GM18951 (cell line): ENCODE results near the gene NADK2.

Experiments
- POLR2A ChIP-seq: IDR thresholded peaks from 4 replicates; pipeline ENCODE4 v1.6.1; 2011; ENCODE audit warnings: mild to moderate bottlenecking; ENCODE audit not compliant: insufficient read length, insufficient read depth; ENCODE audit errors: extremely low read depth
- in situ Hi-C: fragments of 300-500 bp; cut with MboI; formaldehyde crosslinking; loops from one replicate; pipeline ENCODE4 v1.12.0; 2022; ENCODE audit warnings: low sequenced_read_pairs, mixed read lengths, inconsistent platforms; ENCODE audit not compliant: unreplicated experiment

The NADK2 gene

DNA sequence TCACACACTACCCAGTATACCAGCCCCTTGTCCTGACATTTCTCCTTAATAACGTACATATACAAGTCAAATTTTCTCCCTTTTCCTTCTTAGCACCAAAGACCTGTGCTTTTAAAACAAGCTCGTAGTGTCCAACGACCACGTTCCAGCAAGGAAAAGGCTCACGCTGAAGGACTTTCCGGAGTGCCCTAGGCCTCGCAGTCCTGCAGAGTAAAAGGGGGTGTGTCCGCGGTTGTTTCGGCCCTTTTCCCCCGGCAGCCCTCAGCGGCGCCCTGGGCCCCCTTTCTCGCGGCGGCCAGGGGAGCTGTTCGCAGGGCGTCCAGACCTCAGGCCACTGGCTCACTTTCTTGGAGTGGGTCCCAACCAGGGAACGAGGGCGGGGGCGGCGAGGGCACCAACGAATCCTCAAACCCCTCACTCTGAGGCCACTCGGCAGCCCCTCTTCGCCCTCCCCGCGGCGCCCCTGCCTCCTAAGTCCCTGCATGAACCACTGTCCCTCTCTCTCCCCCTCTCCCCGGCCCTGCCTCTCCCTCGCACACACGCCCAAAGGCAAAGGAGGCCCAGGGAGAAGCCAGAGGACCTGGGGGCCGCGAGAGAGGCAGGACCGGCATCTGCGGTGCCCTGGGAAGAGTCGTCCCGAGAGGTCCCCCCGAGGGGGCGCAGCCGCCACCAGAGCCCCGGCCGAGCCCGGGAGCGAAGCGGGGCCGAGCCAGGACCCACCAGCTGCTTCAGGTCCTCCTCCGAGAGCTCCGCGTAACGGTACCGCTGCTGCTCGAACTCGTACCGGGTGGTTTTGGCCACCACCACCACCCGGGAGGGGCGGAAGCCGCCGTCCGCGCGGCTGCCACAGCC is 720 bp downstream of the NADK2 start:
- in situ Hi-C loops: no loop called here
- no peak for TF ChIP-seq POLR2A

DNA sequence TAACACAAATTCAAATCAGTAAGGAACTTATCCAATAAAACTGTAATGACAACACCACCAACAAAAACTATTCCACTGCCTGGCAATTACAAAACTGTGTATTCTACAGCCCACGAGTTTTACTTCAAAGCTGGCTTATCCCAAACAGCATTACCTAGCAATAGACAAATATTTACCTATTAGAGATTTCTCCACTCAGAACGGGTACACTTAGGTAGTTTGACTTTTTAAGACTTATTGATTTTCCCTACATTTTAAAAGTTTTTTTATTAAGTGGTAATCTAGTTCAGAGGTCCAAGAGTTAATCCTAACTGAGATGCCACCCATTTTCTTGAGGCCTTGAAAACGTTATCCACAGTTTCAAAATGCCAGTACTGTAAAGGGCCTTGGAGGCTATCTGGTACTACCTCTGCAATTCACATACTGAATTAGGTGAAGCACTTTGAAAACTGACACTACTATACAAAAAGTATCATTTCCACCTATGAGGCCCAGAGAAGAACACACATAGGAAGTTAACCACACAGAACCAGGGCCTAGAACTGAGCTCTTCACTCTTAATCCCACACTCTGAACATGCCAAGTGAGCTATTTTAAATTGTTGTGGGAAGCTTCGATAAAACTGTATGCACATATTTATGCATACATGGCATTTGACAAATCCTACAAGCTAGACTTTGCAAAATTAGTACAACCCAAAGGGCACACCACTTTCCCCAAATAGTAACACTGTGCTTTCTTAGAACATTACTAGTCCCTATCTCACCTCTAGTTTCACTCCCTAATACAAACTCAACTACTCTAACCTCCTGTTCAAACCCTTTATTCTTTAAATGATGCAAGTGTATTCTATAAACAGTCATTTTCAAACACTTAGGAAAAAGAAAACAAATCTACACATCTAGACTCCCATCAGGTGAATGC is 2.1 kb downstream of the NADK2 start:
- TF ChIP-seq POLR2A: no peak
- in situ Hi-C loops: no loop called here

DNA sequence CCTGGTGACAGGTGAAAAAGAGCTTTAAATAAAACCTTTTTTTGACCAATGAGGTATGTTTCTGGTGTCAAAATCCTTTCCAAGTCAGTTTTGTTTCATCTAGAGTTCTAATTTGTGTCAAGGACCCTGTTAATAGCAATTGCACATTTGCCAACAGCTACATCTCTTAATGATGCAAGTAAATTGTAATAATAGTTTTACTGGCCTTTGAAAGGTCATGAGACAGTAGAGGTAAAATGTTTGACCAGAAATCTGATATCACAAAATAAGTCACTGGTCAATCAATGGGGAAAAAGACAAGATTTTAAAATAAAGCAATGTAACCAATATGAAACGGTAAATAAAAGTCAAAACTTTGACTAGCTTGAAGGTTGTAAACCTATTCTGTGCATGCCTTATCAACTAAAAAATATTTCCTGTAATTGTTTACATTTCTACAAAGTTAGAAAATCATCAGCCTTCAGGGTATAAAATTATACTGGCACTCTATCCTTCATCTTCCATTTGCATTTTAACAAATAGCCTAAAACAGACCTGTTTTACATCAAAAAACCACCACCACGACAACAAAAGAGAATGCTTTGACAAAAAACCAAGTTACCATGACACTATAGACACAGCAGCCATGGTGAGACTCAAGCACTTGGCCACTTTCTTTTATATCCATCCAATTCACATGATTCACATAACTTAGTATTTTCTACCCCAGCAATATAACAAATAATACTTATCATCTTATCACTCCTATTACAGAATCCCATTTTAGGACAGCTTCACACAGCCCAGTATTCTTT is 3.0 kb downstream of the NADK2 start:
- TF ChIP-seq POLR2A: no peak
- in situ Hi-C loops: no loop called here

DNA sequence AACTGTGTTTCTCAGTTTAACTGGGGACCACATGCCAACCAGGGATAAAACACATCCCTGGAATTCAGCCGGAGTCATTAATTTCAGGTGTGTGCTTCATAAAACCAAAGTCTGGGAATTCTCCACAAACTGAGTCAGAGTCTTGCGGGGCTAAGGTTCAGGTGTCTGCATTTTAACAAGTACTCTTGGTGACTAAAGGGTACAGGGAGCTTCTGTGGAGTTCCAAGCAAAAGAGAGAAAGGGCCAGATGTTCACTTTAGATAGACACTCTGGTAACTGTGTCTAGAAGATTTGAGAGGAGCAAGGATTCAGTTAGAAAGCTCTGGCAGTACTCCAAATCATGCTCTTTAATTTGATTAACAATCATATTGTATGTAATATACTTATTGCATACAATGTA is 4.0 kb downstream of the NADK2 start:
- TF ChIP-seq POLR2A: no peak
- in situ Hi-C loops: no loop called here

DNA sequence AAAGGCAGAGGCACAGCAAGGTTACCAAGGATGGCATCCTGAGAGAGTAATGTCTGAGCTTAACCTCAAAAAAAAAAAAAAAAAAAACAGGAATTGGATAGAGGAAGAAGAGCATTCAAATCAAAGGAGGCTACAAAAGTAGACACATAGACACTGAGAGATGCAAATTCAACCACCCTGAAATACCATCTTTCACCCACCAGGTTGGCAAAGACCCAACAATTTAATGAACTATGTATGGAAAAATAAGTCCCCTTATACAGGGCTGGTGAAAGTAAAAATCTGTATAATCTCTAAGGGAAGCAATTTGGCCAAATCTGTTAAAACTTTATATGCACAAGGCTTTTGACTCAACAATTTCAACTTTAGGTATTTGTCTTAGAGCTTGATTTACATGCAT is 4.9 kb downstream of the NADK2 start:
- in situ Hi-C loops: no loop called here
- TF ChIP-seq POLR2A: no peak

DNA sequence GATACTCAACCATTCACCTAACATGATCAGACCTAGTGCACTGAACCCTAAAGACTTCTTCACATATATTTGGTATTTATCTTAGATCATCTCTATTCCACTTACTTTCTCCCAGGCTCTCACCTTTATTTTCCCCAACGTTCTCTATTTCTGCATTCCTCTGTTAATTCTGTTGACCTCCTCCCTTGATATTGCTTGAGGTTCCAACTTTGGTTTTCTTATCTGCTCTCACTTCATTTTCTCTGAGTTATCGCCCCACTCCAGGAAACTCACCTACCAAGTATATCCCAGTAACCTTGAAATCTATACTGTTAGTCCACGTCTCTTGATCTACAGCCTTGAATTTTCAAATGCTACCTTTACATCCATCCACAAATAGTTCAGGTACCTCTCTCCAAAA is 9.2 kb downstream of the NADK2 start:
- no peak for TF ChIP-seq POLR2A
- in situ Hi-C loops: no loop called here

DNA sequence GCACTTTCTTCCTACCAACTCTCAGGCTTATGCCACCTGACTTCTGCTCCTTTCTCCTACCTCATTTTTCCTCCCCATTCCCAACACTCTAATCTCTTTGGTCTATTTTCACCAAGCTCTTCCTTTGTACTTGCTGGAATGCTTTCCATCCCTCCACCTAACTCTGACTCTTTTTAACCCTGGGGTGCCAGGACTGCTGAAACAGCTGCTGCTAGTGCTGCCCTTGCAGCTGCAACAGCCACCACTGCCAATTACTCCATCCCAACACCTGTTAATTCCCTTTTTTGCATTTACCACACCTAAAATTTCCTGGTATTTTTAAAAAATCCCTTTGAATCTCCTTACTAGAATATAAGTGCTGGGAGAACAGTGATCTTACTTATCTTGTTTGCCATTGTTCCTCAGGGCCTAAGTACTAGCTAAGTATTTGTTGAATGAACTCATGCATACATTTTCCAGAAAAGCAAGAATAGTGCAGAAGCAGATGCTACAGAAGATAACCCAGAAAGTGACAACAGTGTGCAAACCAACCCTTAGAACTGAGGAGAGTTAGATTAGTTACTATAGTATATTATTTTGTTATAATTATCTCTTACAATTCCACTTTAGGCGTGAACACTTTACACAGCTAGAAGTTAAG is 11.5 kb downstream of the NADK2 start:
- TF ChIP-seq POLR2A: no peak
- in situ Hi-C loops: no loop called here

DNA sequence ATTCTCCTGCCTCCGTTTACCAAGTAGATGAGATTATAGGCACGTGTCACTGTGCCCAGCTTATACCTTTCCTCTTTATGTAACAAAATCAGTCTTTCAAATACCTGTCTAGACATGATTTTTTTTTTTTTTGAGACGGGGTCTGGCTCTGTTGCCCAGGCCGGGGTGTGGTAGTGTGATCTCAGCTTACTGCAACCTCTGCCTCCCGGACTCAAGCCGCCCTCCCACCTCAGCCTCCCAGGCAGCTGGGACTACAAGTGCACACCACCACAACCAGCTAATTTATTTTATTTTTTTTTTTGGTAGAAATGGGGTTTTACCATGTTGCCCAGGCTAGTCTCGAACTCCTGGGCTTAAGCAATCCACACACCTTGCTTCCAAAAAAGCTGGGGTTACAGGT is 13.2 kb downstream of the NADK2 start:
- TF ChIP-seq POLR2A: no peak
- in situ Hi-C loops: no loop called here

DNA sequence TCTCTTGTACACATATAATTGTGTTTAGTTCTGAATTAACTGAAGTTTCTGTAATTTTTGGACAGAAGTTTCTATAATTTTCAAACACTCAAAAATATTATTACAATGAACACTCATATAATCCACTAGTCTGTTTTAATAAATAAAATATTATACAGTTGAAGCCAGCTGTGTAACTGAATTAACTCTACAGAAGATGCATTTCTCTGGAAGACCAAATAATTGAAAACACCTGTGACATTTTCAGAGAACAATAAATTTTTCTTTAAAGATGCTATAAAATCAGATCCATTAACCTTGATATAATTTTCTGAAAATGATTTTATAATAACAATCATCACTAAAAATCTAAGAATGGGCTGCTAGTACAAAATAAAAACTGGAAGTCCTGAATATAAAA is 14.7 kb downstream of the NADK2 start:
- TF ChIP-seq POLR2A: no peak
- in situ Hi-C loops: no loop called here

DNA sequence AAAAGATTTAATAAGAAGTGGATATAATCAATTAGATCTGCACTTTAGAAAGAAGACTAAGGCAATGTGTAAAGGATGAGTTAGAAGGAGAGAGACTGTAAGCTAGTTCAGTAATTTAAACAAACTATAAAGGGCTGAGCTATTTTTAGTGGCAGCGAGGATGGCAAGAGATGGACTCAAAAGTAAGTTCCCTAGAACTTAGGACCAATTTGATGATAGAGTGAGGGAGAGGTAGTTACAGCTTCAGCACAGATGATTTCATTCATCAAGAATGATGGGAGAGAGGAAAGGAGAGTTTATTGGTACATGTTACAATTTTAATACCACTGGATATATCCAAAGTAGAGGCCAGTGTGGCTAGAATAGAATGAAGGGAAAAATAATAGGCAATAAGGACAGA is 19.1 kb downstream of the NADK2 start:
- no peak for TF ChIP-seq POLR2A
- in situ Hi-C loops: no loop called here

DNA sequence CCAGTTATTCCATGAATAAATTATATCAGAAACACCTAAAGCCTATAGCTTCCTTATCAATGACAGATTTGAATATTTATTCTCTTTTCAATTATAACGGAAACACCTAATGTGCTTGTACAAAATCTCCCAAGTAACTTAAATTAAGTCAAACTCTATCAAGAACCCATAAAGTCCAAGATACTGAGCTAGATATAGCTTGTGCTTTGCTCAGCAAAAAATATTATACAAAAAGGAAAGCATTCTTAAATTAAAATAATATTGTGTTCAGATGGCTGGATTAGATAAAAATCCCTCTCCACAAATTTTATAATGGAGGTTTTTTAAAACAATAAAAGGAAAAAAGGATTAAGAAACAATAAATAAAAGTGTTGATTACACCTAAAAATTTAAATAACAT is 23.7 kb downstream of the NADK2 start:
- TF ChIP-seq POLR2A: no peak
- in situ Hi-C loops: no loop called here

DNA sequence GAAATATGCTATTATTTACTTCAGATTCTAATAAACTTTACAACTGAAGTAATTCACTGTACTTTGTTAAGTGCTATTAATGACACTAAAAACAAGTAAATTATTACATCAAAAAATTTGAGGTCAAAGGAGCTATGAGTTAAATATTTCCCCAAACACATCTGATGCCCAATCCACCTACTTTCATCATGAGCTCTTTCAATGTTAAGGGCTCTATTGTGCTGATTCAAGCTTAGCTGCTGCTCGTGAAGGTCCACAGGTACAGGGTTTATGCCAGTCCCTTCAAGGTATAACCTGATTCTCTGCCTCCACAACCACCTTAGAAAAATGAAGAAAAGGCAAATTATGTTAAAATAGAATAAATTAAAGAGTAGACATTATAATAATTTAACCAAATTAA is 24.2 kb downstream of the NADK2 start:
- TF ChIP-seq POLR2A: no peak
- in situ Hi-C loops: no loop called here

DNA sequence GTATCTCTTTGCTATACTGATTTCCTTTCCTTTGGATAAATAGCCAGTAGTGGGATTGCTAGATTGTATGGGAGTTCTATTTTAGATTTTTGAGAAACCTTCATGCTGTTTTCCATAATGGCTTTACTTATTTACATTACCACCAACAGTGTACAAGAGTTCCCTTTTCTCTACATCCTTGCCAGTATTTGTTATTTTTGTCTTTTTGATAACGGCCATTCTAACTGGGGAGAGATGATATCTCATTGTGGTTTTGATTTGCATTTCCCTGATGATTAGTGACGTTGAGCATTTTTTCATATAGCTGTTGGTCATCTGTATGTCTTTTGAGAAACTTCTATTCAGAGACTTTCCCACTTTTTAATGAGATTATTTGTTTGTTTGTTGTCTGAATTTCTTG is 25.8 kb downstream of the NADK2 start:
- no peak for TF ChIP-seq POLR2A
- in situ Hi-C loops: no loop called here
